ENCODE measurements around the gene AMOTL2.

The AMOTL2 gene

DNA sequence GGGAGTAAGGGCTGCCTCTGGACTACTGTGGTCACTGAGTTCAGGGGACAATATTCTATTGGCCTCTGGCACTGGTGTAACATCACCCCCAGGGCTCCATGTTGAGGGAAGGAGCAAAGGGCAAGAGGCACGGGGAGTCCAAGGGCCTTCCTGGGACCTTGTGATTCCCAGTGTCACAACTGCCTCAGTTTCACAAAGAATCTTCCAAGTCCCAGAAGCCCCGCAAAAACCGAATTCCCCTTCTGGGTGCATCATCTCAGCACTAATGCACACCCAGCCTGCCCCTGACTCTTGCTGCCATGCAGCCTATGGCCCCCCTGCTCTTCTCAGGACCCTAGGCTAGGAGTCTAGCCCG, 5.5 kb downstream of the AMOTL2 start:
- DNase-seq (ENCODE audit: low read depth, low spot score) = no peak
- in situ Hi-C loops (cut with HindIII; ENCODE audit: low sequenced_read_pairs) = no loop called here
- H3K4me3 ChIP-seq (ENCODE audit: low read depth, low read length) = no peak overlapping the region
- TF ChIP-seq, protein P1, sequence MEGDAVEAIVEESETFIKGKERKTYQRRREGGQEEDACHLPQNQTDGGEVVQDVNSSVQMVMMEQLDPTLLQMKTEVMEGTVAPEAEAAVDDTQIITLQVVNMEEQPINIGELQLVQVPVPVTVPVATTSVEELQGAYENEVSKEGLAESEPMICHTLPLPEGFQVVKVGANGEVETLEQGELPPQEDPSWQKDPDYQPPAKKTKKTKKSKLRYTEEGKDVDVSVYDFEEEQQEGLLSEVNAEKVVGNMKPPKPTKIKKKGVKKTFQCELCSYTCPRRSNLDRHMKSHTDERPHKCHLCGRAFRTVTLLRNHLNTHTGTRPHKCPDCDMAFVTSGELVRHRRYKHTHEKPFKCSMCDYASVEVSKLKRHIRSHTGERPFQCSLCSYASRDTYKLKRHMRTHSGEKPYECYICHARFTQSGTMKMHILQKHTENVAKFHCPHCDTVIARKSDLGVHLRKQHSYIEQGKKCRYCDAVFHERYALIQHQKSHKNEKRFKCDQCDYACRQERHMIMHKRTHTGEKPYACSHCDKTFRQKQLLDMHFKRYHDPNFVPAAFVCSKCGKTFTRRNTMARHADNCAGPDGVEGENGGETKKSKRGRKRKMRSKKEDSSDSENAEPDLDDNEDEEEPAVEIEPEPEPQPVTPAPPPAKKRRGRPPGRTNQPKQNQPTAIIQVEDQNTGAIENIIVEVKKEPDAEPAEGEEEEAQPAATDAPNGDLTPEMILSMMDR (IDR thresholded peaks at IDR 0.05; ENCODE audit: low read depth, low read length) = no peak

DNA sequence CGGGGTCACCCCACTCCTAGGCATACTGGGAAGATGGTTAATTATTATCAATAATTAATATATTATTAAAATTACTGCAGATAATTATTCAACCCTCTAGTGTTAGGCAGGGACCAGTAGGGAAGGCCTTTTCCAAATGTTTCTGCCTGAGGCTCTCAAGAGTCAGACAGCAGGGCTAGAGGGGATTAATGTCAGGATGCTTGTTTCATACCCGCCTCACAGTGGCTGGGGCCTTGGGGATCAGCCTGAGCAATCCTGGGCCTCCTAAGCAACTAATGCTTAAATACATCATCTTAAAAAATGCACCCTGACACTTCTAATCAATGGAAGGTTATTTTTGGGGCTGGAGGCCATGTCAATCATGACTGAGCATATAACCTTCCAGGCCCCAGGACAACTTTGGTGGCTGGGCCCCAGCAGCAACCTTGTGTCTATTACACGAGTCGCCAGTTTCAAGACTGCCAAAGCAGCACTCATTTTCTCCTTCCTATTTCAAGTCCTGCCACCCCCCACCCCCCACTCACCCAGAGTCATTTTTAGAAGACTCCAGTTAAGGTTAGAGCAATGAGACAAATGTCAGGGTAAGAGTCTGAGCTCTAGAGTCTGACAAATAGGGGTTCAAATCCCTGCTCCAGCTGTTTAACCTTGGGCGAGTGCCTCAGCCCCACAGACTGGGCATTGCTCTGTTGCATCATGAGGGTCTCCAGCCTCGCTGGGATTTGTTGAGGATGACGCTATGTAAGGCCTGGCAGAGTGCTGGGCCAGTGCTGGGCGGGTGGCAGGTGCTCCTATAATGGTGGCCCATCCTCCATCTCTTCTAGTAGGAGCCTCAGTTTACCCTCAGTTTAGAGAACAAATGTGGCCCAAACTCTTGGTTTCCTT, 6.1 kb downstream of the AMOTL2 start:
- TF ChIP-seq, protein P1 (IDR thresholded peaks at IDR 0.05; ENCODE audit: low read depth, low read length) = no peak
- H3K4me3 ChIP-seq (ENCODE audit: low read depth, low read length) = no peak overlapping the region
- no peak for DNase-seq (ENCODE audit: low read depth, low spot score)
- in situ Hi-C loops (cut with HindIII; ENCODE audit: low sequenced_read_pairs) = no loop called here

DNA sequence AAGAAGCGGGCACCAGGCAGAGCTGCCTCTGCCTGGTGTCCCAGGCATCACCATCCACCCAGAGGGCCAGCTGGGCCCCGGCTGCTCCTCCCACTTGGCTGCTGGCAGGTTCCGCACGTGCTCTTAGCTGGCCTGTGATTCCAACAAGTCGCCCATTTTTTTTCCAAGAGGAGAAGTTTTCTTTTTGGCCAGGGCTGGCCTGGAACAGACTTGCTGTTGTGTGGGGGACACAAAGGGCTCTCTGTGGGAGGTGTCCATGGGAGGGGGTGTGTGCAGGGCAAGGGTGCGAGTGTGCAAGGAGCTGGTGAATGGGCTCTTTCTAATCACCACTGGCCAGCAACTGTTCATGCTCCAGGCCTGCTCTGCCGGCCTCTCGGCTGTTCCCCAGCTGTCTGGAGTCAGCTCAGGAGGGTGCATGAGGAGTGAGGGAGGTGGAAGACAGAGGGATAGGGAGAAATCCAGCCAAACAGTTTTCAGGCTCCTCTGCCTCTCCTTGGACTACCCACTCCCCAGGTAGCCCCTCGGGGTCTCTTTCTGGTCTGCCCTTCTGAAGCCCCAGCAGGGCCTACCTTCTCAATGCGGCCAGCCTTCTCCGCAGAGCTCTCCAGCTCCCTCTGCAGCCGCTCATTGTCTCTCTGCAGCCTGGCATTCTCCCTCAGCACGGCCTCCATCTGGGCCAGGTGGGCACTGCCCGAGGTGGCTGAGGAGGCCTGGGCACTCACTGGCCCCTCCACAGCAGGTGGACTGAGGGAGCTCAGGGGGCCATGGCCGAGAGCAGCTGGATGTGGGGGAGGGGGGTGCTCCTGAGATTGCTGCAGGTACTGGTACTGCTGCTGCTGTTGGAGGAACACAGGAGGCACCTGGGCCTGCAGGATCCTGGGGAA, 7.1 kb downstream of the AMOTL2 start:
- DNase-seq (ENCODE audit: low read depth, low spot score) = no peak
- in situ Hi-C loops (cut with HindIII; ENCODE audit: low sequenced_read_pairs) = no loop called here
- TF ChIP-seq, protein P1 (IDR thresholded peaks at IDR 0.05; ENCODE audit: low read depth, low read length) = peak; percentile 21
- no peak overlapping the region for H3K4me3 ChIP-seq (ENCODE audit: low read depth, low read length)

DNA sequence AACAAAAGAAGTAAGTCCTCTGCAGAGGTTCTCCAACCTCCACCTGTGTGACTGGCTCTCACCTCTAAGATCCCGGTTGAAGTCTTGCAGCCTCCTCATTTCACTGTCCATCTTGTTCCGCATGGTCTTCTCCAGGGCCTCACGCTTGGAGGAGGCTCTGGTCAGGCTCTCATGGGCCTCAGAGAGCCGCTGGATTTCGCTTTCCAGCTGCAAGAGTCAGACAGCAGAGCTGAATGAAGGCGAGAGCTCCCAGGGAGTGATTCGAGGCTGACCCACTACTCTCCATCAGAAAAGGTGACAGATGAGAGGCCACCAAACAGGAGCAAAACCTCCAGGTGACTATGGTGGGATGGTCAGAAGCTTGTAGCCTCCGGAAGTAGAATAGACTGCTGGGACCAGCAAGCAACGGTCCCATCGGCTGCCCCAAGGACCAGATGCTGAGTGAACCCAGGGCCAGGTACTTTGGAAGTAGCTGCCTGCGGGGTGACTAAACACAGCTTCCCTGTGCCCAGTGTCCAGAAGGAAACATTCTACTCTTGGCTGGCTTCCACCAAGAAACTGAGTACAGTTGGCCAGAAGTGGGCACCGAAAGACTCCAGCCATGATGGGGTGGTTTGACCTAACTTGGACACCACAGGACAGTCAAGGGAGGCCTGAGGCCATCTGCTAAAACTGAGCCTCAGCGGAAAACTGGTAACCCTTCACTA, 7.9 kb downstream of the AMOTL2 start:
- H3K4me3 ChIP-seq (ENCODE audit: low read depth, low read length) = no peak overlapping the region
- in situ Hi-C loops (cut with HindIII; ENCODE audit: low sequenced_read_pairs) = no loop called here
- TF ChIP-seq, protein P1 (IDR thresholded peaks at IDR 0.05; ENCODE audit: low read depth, low read length) = no peak

DNA sequence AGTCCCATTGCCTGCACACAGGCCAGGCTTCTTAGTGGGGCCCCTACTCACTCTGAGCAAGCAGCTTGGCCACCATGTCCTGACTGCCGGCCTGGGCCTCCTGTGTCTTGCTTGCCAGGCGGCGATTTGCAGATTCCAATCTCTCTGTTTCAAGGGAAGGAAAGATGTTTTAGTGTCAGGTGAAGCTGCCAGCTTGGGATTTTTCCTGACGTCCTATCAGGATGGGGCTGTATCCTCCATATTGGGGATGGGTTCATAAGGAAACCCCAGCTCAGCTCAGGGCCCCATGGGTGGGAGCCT, 8.5 kb downstream of the AMOTL2 start:
- in situ Hi-C loops (cut with HindIII; ENCODE audit: low sequenced_read_pairs) = no loop called here
- no peak for DNase-seq (ENCODE audit: low read depth, low spot score)
- TF ChIP-seq, protein P1 (IDR thresholded peaks at IDR 0.05; ENCODE audit: low read depth, low read length) = no peak
- no peak overlapping the region for H3K4me3 ChIP-seq (ENCODE audit: low read depth, low read length)

More for the DNA sequence above, 7.9 kb downstream of the AMOTL2 start:
- no peak for DNase-seq (ENCODE audit: low read depth, low spot score)

Measured in astrocyte of the spinal cord (primary cell).